HEK293 (cell line): ENCODE data around the gene LCNL1.

Source experiments
- CTCF ChIA-PET: fragments of 350-600 bp; formaldehyde crosslinking; extraction: SDS; loops from one replicate; lab custom pipeline; 2021; ENCODE audit warnings: antibody characterized with exemption; lab: Yijun Ruan, JAX
- POLR2A ChIA-PET: fragments of 300-600 bp; formaldehyde crosslinking; extraction: SDS; loops from one replicate; lab custom pipeline; 2020; ENCODE audit warnings: antibody characterized with exemption, inconsistent platforms; lab: Yijun Ruan, JAX
- H3K27ac ChIP-seq: fragments of 200-500 bp; sonication (Bioruptor generic); 2 replicates; pipeline ENCODE4 v1.5.1; 2014; ENCODE audit warnings: low read depth, low read length, control low read depth, inconsistent platforms; ENCODE audit errors: extremely low read depth
- H3K36me3 ChIP-seq, 2 experiments: fragments of 200-500 bp in 1 of 2; sonication (Bioruptor generic) in 1 of 2; 1 replicate in 1 of 2; 2 replicates in 1 of 2; pipeline ENCODE4 v1.5.1; 2014 to 2017; ENCODE audit warnings: inconsistent platforms in 2 of 2, low read length in 2 of 2; ENCODE audit not compliant: control insufficient read depth in 2 of 2, insufficient read depth in 1 of 2
- H3K4me1 ChIP-seq: fragments of 200-500 bp; sonication (Bioruptor generic); 2 replicates; pipeline ENCODE4 v1.5.1; 2014; ENCODE audit warnings: mild to moderate bottlenecking, low read length, inconsistent platforms; ENCODE audit not compliant: control insufficient read depth, insufficient read depth
- H3K4me3 ChIP-seq: 2 replicates; pipeline ENCODE4 v1.5.1; 2011; ENCODE audit warnings: low read depth, mild to moderate bottlenecking, control low read depth, low read length, moderate library complexity
- H3K9me3 ChIP-seq: fragments of 200-500 bp; sonication (Bioruptor generic); 2 replicates; pipeline ENCODE4 v1.5.1; 2014; ENCODE audit warnings: low read depth, low read length, inconsistent platforms; ENCODE audit not compliant: control insufficient read depth, insufficient read depth
- GLIS1 ChIP-seq: fragments of 450-650 bp; formaldehyde crosslinking; IDR thresholded peaks from 2 replicates; pipeline ENCODE4 v1.5.1; 2016; ENCODE audit warnings: missing biosample characterization, missing genetic modification characterization
- GLIS2 ChIP-seq: fragments of 450-650 bp; formaldehyde crosslinking; IDR thresholded peaks from 2 replicates; pipeline ENCODE4 v1.5.1; 2016; ENCODE audit warnings: missing biosample characterization, missing genetic modification characterization
- MYNN ChIP-seq: fragments of 450-650 bp; formaldehyde crosslinking; IDR thresholded peaks from 2 replicates; pipeline ENCODE4 v1.5.1; 2016; ENCODE audit warnings: missing biosample characterization, missing genetic modification characterization, borderline replicate concordance
- PBX3 ChIP-seq: sonication (generic); formaldehyde crosslinking; IDR thresholded peaks from 2 replicates; pipeline ENCODE4 v1.8.1; 2022; ENCODE audit warnings: mild to moderate bottlenecking, moderate library complexity, missing genetic modification reagents
- SCRT2 ChIP-seq: fragments of 450-650 bp; formaldehyde crosslinking; IDR thresholded peaks from 2 replicates; pipeline ENCODE4 v1.5.1; 2016; ENCODE audit warnings: missing biosample characterization, missing genetic modification characterization
- ZBTB20 ChIP-seq: fragments of 450-650 bp; formaldehyde crosslinking; IDR thresholded peaks from 2 replicates; pipeline ENCODE4 v1.5.1; 2016; ENCODE audit warnings: missing biosample characterization, missing genetic modification characterization
- ZNF16 ChIP-seq: fragments of 450-650 bp; formaldehyde crosslinking; IDR thresholded peaks from 2 replicates; pipeline ENCODE4 v1.5.1; 2016; ENCODE audit warnings: low read depth, missing biosample characterization, missing genetic modification characterization
- ZNF174 ChIP-seq: fragments of 450-650 bp; formaldehyde crosslinking; IDR thresholded peaks from 2 replicates; pipeline ENCODE4 v1.5.0; 2017; ENCODE audit warnings: missing biosample characterization, mild to moderate bottlenecking, missing genetic modification characterization
- ZNF398 ChIP-seq: fragments of 450-650 bp; formaldehyde crosslinking; IDR thresholded peaks from 2 replicates; pipeline ENCODE4 v1.5.1; 2017; ENCODE audit warnings: missing biosample characterization, missing genetic modification characterization
- ZNF449 ChIP-seq: fragments of 450-650 bp; formaldehyde crosslinking; IDR thresholded peaks from 2 replicates; pipeline ENCODE4 v1.5.1; 2017; ENCODE audit warnings: missing biosample characterization, mild to moderate bottlenecking, missing genetic modification characterization, moderate library complexity
- ZNF513 ChIP-seq: fragments of 450-650 bp; IDR thresholded peaks from 2 replicates; pipeline ENCODE4 v1.5.1; 2018; ENCODE audit warnings: missing biosample characterization, missing genetic modification characterization
- ZNF521 ChIP-seq: fragments of 450-650 bp; formaldehyde crosslinking; IDR thresholded peaks from 2 replicates; pipeline ENCODE4 v1.5.1; 2017; ENCODE audit warnings: missing biosample characterization, mild to moderate bottlenecking, missing genetic modification characterization
- ZNF529 ChIP-seq: fragments of 450-650 bp; formaldehyde crosslinking; IDR thresholded peaks from 2 replicates; pipeline ENCODE4 v1.5.1; 2017; ENCODE audit warnings: missing genetic modification characterization, missing biosample characterization; ENCODE audit not compliant: insufficient replicate concordance
- ZNF571 ChIP-seq: fragments of 450-650 bp; formaldehyde crosslinking; IDR thresholded peaks from 2 replicates; pipeline ENCODE4 v1.5.0; 2017; ENCODE audit warnings: missing biosample characterization, missing genetic modification characterization
- ZNF600 ChIP-seq: fragments of 450-650 bp; formaldehyde crosslinking; IDR thresholded peaks from 2 replicates; pipeline ENCODE4 v1.5.1; 2016; ENCODE audit warnings: missing biosample characterization, missing genetic modification characterization
- ZNF626 ChIP-seq: fragments of 450-650 bp; sonication (Bioruptor Pico); formaldehyde crosslinking; IDR thresholded peaks from 2 replicates; pipeline ENCODE4 v1.5.1; 2018; ENCODE audit warnings: missing biosample characterization, missing genetic modification characterization, inconsistent platforms
- ZNF660 ChIP-seq: fragments of 450-650 bp; IDR thresholded peaks from 2 replicates; pipeline ENCODE4 v1.5.1; 2018; ENCODE audit warnings: missing biosample characterization, mild to moderate bottlenecking, missing genetic modification characterization
- ZNF830 ChIP-seq: fragments of 450-650 bp; IDR thresholded peaks from 2 replicates; pipeline ENCODE4 v1.5.0; 2018; ENCODE audit warnings: missing biosample characterization, missing genetic modification characterization, low read depth, mild to moderate bottlenecking, moderate library complexity
- ZSCAN16 ChIP-seq: fragments of 450-650 bp; formaldehyde crosslinking; IDR thresholded peaks from 2 replicates; pipeline ENCODE4 v1.5.1; 2016; ENCODE audit warnings: missing biosample characterization, missing genetic modification characterization

Gene LCNL1

GRCh38 chr9:136981588-136982231 is 1.1 kb upstream of the LCNL1 start:
- no peaks in the 10 kb centered on the region for H3K36me3 ChIP-seq
- H3K27ac ChIP-seq: no peak overlapping the region
- no peaks in the 10 kb centered on the region for H3K4me1 ChIP-seq
- H3K4me3 ChIP-seq: no peak overlapping the region
- POLR2A ChIA-PET: interaction anchor here (2.5 kb wide), 1 partner anchor 11 kb away, joined by 13 read pairs; the partner anchor contains the start of gene PAXX
- CTCF ChIA-PET: interaction anchor here (0.8 to 1.4 kb wide), 3 partner anchors 11 to 47 kb away, joined by 3 to 4 read pairs (median 3); partner anchors contain the start of gene PAXX
- no peaks in the 10 kb centered on the region for H3K9me3 ChIP-seq
- no peak for TF ChIP-seq ZNF571 (tag by site-specific recombination)
- no peak for TF ChIP-seq ZNF626 (tag by site-specific recombination)
- no peak for TF ChIP-seq ZNF16
- TF ChIP-seq GLIS1 (tag by site-specific recombination): peak; percentile 71
- no peak for TF ChIP-seq SCRT2 (tag by site-specific recombination)
- no peak for TF ChIP-seq ZNF600 (tag by site-specific recombination)
- TF ChIP-seq ZBTB20 (tag by site-specific recombination): no peak
- no peak for TF ChIP-seq ZNF513 (tag by site-specific recombination)
- TF ChIP-seq GLIS2 (tag by site-specific recombination): peak; percentile 8; the same call in 1 of the 2 replicates
- no peak for TF ChIP-seq ZNF529 (tag by site-specific recombination)
- no peak for TF ChIP-seq MYNN
- TF ChIP-seq ZNF660: no peak
- no peak for TF ChIP-seq ZSCAN16
- TF ChIP-seq PBX3 (CRISPR knock-in tag): no peak
- no peak for TF ChIP-seq ZNF521 (tag by site-specific recombination)

- TF ChIP-seq ZNF830 (tag by site-specific recombination) (no peak), ZNF449 (tag by site-specific recombination) (no peak), ZNF174 (no peak), SCRT2 (tag by site-specific recombination) (no peak), ZNF398 (no peak), ZSCAN16 (no peak)
- no peak overlapping the region for H3K27ac ChIP-seq
- ChIA-PET POLR2A (no interaction called here), CTCF (no interaction called here)
- no peaks in the 10 kb centered on the region for H3K4me1 ChIP-seq
- H3K4me3 ChIP-seq: no peak overlapping the region
- H3K36me3 ChIP-seq: no peaks in the 10 kb centered on the region
- H3K9me3 ChIP-seq: no peaks in the 10 kb centered on the region
Measured at GRCh38 chr9:136983167-136983566, 374 bp downstream of the LCNL1 start.
